H9 (cell line): ENCODE data around the gene MORF4L2. TPM values are rescaled to one million over a fixed set of nuclear protein-coding genes. Genes with fewer than 3 reads are reported as not detected.

Source experiments
- DNase-seq: peaks from one replicate; pipeline ENCODE4 v3.0.0-alpha.2; 2017
- H2AFZ ChIP-seq: one replicate; pipeline ENCODE4 v1.6.1; 2013; ENCODE audit warnings: mild to moderate bottlenecking, low read length, control low read depth, moderate library complexity
- H2AK5ac ChIP-seq: 2 replicates; pipeline ENCODE4 v1.6.1; 2013; ENCODE audit warnings: low read length, control low read depth, mixed read lengths; ENCODE audit not compliant: insufficient read length
- H2BK120ac ChIP-seq: one replicate; pipeline ENCODE4 v1.6.1; 2013; ENCODE audit warnings: low read depth, mild to moderate bottlenecking, low read length, control low read depth, inconsistent platforms; ENCODE audit not compliant: poor library complexity, severe bottlenecking
- H2BK12ac ChIP-seq: 2 replicates; pipeline ENCODE4 v1.6.1; 2013; ENCODE audit warnings: low read length, control low read depth, mixed read lengths, low read depth; ENCODE audit not compliant: insufficient read length
- H2BK15ac ChIP-seq: 2 replicates; pipeline ENCODE4 v1.6.1; 2013; ENCODE audit warnings: low read depth, low read length, control low read depth
- H2BK20ac ChIP-seq: one replicate; pipeline ENCODE4 v1.6.1; 2013; ENCODE audit warnings: low read depth, mild to moderate bottlenecking, low read length, control low read depth, inconsistent platforms; ENCODE audit not compliant: poor library complexity, severe bottlenecking
- H2BK5ac ChIP-seq: 2 replicates; pipeline ENCODE4 v1.6.1; 2013; ENCODE audit warnings: low read length, control low read depth, mixed read lengths; ENCODE audit not compliant: insufficient read length
- H3K14ac ChIP-seq: 2 replicates; pipeline ENCODE4 v1.6.1; 2013; ENCODE audit warnings: low read length, control low read depth; ENCODE audit not compliant: insufficient read depth
- H3K18ac ChIP-seq: 2 replicates; pipeline ENCODE4 v1.6.1; 2013; ENCODE audit warnings: low read depth, mild to moderate bottlenecking, mixed read lengths, low read length, control low read depth; ENCODE audit not compliant: insufficient read length
- H3K23ac ChIP-seq: 2 replicates; pipeline ENCODE4 v1.6.1; 2013; ENCODE audit warnings: low read length, control low read depth, mixed read lengths, low read depth; ENCODE audit not compliant: insufficient read length
- H3K23me2 ChIP-seq: 2 replicates; pipeline ENCODE4 v1.6.1; 2013; ENCODE audit warnings: low read depth, mild to moderate bottlenecking, mixed read lengths, low read length, control low read depth; ENCODE audit not compliant: insufficient read length, poor library complexity, severe bottlenecking
- H3K27ac ChIP-seq: 2 replicates; pipeline ENCODE4 v1.5.1; 2013; ENCODE audit warnings: low read length, control low read depth, mixed read lengths, low read depth; ENCODE audit not compliant: insufficient read length
- H3K27me3 ChIP-seq: 2 replicates; pipeline ENCODE4 v1.6.1; 2013; ENCODE audit warnings: low read length, control low read depth, inconsistent platforms; ENCODE audit not compliant: insufficient read depth
- H3K4ac ChIP-seq: 2 replicates; pipeline ENCODE4 v1.6.1; 2013; ENCODE audit warnings: low read depth, mild to moderate bottlenecking, control low read depth, inconsistent platforms, low read length, moderate library complexity
- H3K4me1 ChIP-seq: 2 replicates; pipeline ENCODE4 v1.6.1; 2013; ENCODE audit warnings: low read length, control low read depth, inconsistent platforms; ENCODE audit not compliant: insufficient read depth
- H3K4me2 ChIP-seq: 2 replicates; pipeline ENCODE4 v1.6.1; 2013; ENCODE audit warnings: low read length, control low read depth, mixed read lengths; ENCODE audit not compliant: insufficient read length, insufficient read depth
- H3K56ac ChIP-seq: 2 replicates; pipeline ENCODE4 v1.6.1; 2013; ENCODE audit warnings: low read depth, mild to moderate bottlenecking, mixed read lengths, low read length, control low read depth; ENCODE audit not compliant: insufficient read length
- H3K79me1 ChIP-seq: 2 replicates; pipeline ENCODE4 v1.6.1; 2013; ENCODE audit warnings: low read depth, mild to moderate bottlenecking, moderate library complexity, low read length, control low read depth, inconsistent platforms; ENCODE audit not compliant: insufficient read depth, poor library complexity, severe bottlenecking
- H3K79me2 ChIP-seq: 2 replicates; pipeline ENCODE4 v1.6.1; 2013; ENCODE audit warnings: low read length, control low read depth, inconsistent platforms; ENCODE audit not compliant: insufficient read depth
- H3K9ac ChIP-seq: 2 replicates; pipeline ENCODE4 v1.6.1; 2013; ENCODE audit warnings: low read length, control low read depth, mixed read lengths; ENCODE audit not compliant: insufficient read length; ENCODE audit errors: extremely low read depth
- H3K9me3 ChIP-seq: one replicate; pipeline ENCODE4 v1.6.1; 2013; ENCODE audit warnings: low read depth, low read length, inconsistent platforms; ENCODE audit not compliant: control insufficient read depth
- H3T11ph ChIP-seq: one replicate; pipeline ENCODE4 v1.6.1; 2013; ENCODE audit warnings: mild to moderate bottlenecking, low read length, control low read depth, inconsistent platforms
- H4K20me1 ChIP-seq: one replicate; pipeline ENCODE4 v1.6.1; 2013; ENCODE audit not compliant: control insufficient read depth, insufficient read length, insufficient read depth
- H4K5ac ChIP-seq: 2 replicates; pipeline ENCODE4 v1.6.1; 2013; ENCODE audit warnings: low read depth, mild to moderate bottlenecking, mixed read lengths, low read length, control low read depth; ENCODE audit not compliant: insufficient read length
- H4K8ac ChIP-seq: replicated peaks from 2 replicates; pipeline ENCODE4 v1.6.1; 2013; ENCODE audit warnings: low read length, control low read depth, mixed read lengths, low read depth; ENCODE audit not compliant: insufficient read length
- H4K91ac ChIP-seq: 2 replicates; pipeline ENCODE4 v1.6.1; 2013; ENCODE audit warnings: low read depth, mild to moderate bottlenecking, moderate library complexity, mixed read lengths, low read length, control low read depth; ENCODE audit not compliant: insufficient read length
- H3K27ac Mint-ChIP-seq, 3 experiments: 2 replicates in 2 of 3; 3 replicates in 1 of 3; pipeline ENCODE4 v1.8.0; 2020 to 2021; ENCODE audit warnings: mixed read lengths in 3 of 3, mild to moderate bottlenecking in 1 of 3, moderate library complexity in 1 of 3
- H3K27me3 Mint-ChIP-seq: 2 replicates; pipeline ENCODE4 v1.8.0; 2021; ENCODE audit warnings: low read depth, mild to moderate bottlenecking, moderate library complexity, mixed read lengths
- H3K36me3 Mint-ChIP-seq, 3 experiments: 2 replicates in 2 of 3; 3 replicates in 1 of 3; pipeline ENCODE4 v1.8.0; 2020 to 2021; ENCODE audit warnings: low read depth in 3 of 3, mixed read lengths in 3 of 3; ENCODE audit not compliant: insufficient read depth in 1 of 3
- H3K4me1 Mint-ChIP-seq, 2 experiments: 2 replicates each; pipeline ENCODE4 v1.8.0; 2020; ENCODE audit warnings: mixed read lengths in 2 of 2
- H3K4me3 Mint-ChIP-seq, 2 experiments: 2 replicates in 1 of 2; 3 replicates in 1 of 2; pipeline ENCODE4 v1.8.0; 2020 to 2021; ENCODE audit warnings: mild to moderate bottlenecking in 2 of 2, mixed read lengths in 2 of 2, moderate library complexity in 1 of 2
- H3K9me3 Mint-ChIP-seq, 2 experiments: 2 replicates in 1 of 2; 3 replicates in 1 of 2; pipeline ENCODE4 v1.8.0; 2020; ENCODE audit warnings: mild to moderate bottlenecking in 2 of 2, mixed read lengths in 2 of 2, moderate library complexity in 1 of 2
- CTCF ChIP-seq: fragments of 200-600 bp; sonication (generic); conservative IDR thresholded peaks from 3 replicates; pipeline ENCODE4 v1.8.0; 2021; ENCODE audit warnings: antibody characterized with exemption, mild to moderate bottlenecking
- WGBS: extraction: QIAGEN DNeasy Blood & Tissue Kit; methylation state at CpG from one replicate; pipeline ENCODE4 v1.1.7; 2013; ENCODE audit warnings: missing lambda C conversion rate, low lambda C conversion rate, mixed read lengths; ENCODE audit not compliant: insufficient read length; ENCODE audit errors: extremely low coverage; 5-methylcytosine and 5-hydroxymethylcytosine counted together
- total RNA-seq: library from RNA; stranded (reverse); gene quantifications from 2 replicates; pipeline ENCODE4 v1.2.1, GENCODE V29; 2021

MORF4L2 gene
- total RNA-seq, 1 experiment from 2014 or later: 378 TPM

- Histone ChIP-seq H2BK15ac (no peak overlapping the region), H3K23me2 (no peaks in the 10 kb centered on the region), H2AK5ac (no peak overlapping the region), H4K20me1 (no peaks in the 10 kb centered on the region), H2BK12ac (no peak overlapping the region), H3K9ac (no peak overlapping the region), H3K14ac (no peak overlapping the region), H3K27ac (no peak overlapping the region), H3K4me2 (no peak overlapping the region), H2BK5ac (no peak overlapping the region), H2BK120ac (no peak overlapping the region), H3K27me3 (no peaks in the 10 kb centered on the region), H3T11ph (no peak overlapping the region), H3K23ac (no peak overlapping the region), H2AFZ (no peak overlapping the region), H4K91ac (no peak overlapping the region), H3K56ac (no peak overlapping the region), H3K9me3 (no peaks in the 10 kb centered on the region), H3K4me1 (no peaks in the 10 kb centered on the region), H3K79me2 (no peaks in the 10 kb centered on the region), H4K8ac (no peak overlapping the region), H3K79me1 (no peaks in the 10 kb centered on the region), H4K5ac (no peak overlapping the region), H2BK20ac (no peak overlapping the region), H3K18ac (no peak overlapping the region), H3K4ac (no peak overlapping the region)
- H3K4me1 Mint-ChIP-seq: peaks cover 16 to 23% of the 10 kb centered on the region in 2 experiments
- no peak for TF ChIP-seq CTCF
- no peak for DNase-seq
- H3K27me3 Mint-ChIP-seq: 0 out of 2 replicates have a peak, but pooled peaks cover 2% of the 10 kb centered on the region
- H3K36me3 Mint-ChIP-seq: no peaks in the 10 kb centered on the region; a peak in 1 of 7 replicates
- no peak overlapping the region for H3K4me3 Mint-ChIP-seq
- no CpG with 5 or more reads among the region's 5 CpGs for WGBS
- H3K9me3 Mint-ChIP-seq: peaks cover 0 to 39% of the 10 kb centered on the region in 2 experiments; a peak in 2 of 5 replicates
- 0 out of 7 replicates have a peak overlapping the region, but pooled peaks of 1 of the 3 experiments have one; percentile 3 for H3K27ac Mint-ChIP-seq
Measured at GRCh38 chrX:103699243-103699642, 12.7 kb upstream of the MORF4L2 start.
